Activated T-cell treated with anti-CD3 and anti-CD28 coated beads, Interleukin-2, amount 50 U/mL, for 72 hours (primary cell): ENCODE results near the gene TPP2. TPM values are rescaled to one million over a fixed set of nuclear protein-coding genes. Genes with fewer than 3 reads are reported as not detected.

Experiments used
- ATAC-seq, 2 donors: fragments of 150-1000 bp; cut with Tn5 transposase; replicated peaks in 1 of 2; 2 replicates each; pipeline ENCODE4 v1.10.0; 2021; ENCODE audit warnings: moderate library complexity in 2 of 2, mild to moderate bottlenecking in 1 of 2
- DNase-seq, 2 donors: peaks; one replicate each; pipeline ENCODE4 v3.0.0; 2021 to 2022; ENCODE audit warnings: mixed read lengths in 1 of 2
- H3K27ac Mint-ChIP-seq: one replicate; pipeline ENCODE4 v1.8.0; 2022; ENCODE audit warnings: mild to moderate bottlenecking, moderate library complexity, mixed read lengths
- H3K27me3 Mint-ChIP-seq: one replicate; pipeline ENCODE4 v1.8.0; 2022; ENCODE audit warnings: low read depth, mixed read lengths
- H3K36me3 Mint-ChIP-seq, 2 donors: one replicate each; pipeline ENCODE4 v1.8.0; 2022; ENCODE audit warnings: mixed read lengths in 2 of 2, mild to moderate bottlenecking in 1 of 2; ENCODE audit not compliant: insufficient read depth in 2 of 2
- H3K4me1 Mint-ChIP-seq: one replicate; pipeline ENCODE4 v1.8.0; 2022; ENCODE audit warnings: low read depth, mixed read lengths
- H3K4me3 Mint-ChIP-seq, 2 donors: one replicate each; pipeline ENCODE4 v1.8.0; 2022; ENCODE audit warnings: mild to moderate bottlenecking in 2 of 2, mixed read lengths in 2 of 2, moderate library complexity in 2 of 2
- H3K9me3 Mint-ChIP-seq, 2 donors: one replicate each; pipeline ENCODE4 v1.8.0; 2022; ENCODE audit warnings: mixed read lengths in 2 of 2
- total RNA-seq, 2 donors: library from RNA; stranded (reverse); gene quantifications; one replicate each; pipeline ENCODE4 v1.2.3, GENCODE V29; 2022

TPP2 gene
- total RNA-seq, 2 donors from 2014 or later, result 55.3 to 67.6 TPM

- DNase-seq (no peak), ATAC-seq (no peak)
- H3K27me3 Mint-ChIP-seq, result peaks cover 35% of the 10 kb centered on the region
- H3K4me3 Mint-ChIP-seq, result no peak overlapping the region
- H3K36me3 Mint-ChIP-seq, result peaks cover 0 to 1% of the 10 kb centered on the region in 2 donors
- H3K9me3 Mint-ChIP-seq, result no peaks in the 10 kb centered on the region
- no peaks in the 10 kb centered on the region for H3K4me1 Mint-ChIP-seq
- no peak overlapping the region for H3K27ac Mint-ChIP-seq
Measured at GRCh38 chr13:102693250-102693649, 96.5 kb downstream of the TPP2 start.

- Mint-ChIP-seq H3K4me1 (no peaks in the 10 kb centered on the region), H3K27ac (no peak overlapping the region), H3K36me3 (peaks cover 1 to 2% of the 10 kb centered on the region in 2 donors), H3K4me3 (no peak overlapping the region), H3K9me3 (peaks cover 2 to 3% of the 10 kb centered on the region in 2 donors), H3K27me3 (peaks cover 40% of the 10 kb centered on the region)
- DNase-seq (no peak), ATAC-seq (no peak)
Measured at GRCh38 chr13:102693776-102694175, 97.0 kb downstream of the TPP2 start.

GRCh38 chr13:102694937-102695336 is 98.2 kb downstream of the TPP2 start, which contains the start of gene METTL21C:
METTL21C (minus strand) TSS chr13:102695044; CDS start chr13:102694498, 546 bp downstream.
- peaks cover 2% of the 10 kb centered on the region in 2 donors for H3K36me3 Mint-ChIP-seq
- DNase-seq (no peak), ATAC-seq (no peak)
- H3K27ac Mint-ChIP-seq, result no peak within 1 kb of the TSS
- no peaks in the 10 kb centered on the region for H3K4me1 Mint-ChIP-seq
- H3K27me3 Mint-ChIP-seq, result peaks cover 46% of the 10 kb centered on the region
- H3K4me3 Mint-ChIP-seq, result no peak within 1 kb of the TSS
- peaks cover 2 to 3% of the 10 kb centered on the region in 2 donors for H3K9me3 Mint-ChIP-seq

- H3K27ac Mint-ChIP-seq, result no peak overlapping the region
- DNase-seq (no peak), ATAC-seq (no peak)
- peaks cover 2 to 3% of the 10 kb centered on the region in 2 donors for H3K9me3 Mint-ChIP-seq
- no peak overlapping the region for H3K4me3 Mint-ChIP-seq
- peaks cover 46% of the 10 kb centered on the region for H3K27me3 Mint-ChIP-seq
- no peaks in the 10 kb centered on the region for H3K4me1 Mint-ChIP-seq
- H3K36me3 Mint-ChIP-seq, result peaks cover 2% of the 10 kb centered on the region in 2 donors
Measured at GRCh38 chr13:102696465-102696864, 99.7 kb downstream of the TPP2 start.

- ATAC-seq, result no peak
- Mint-ChIP-seq H3K27me3 (peaks cover 38% of the 10 kb centered on the region), H3K4me1 (no peaks in the 10 kb centered on the region), H3K36me3 (peaks cover 1 to 2% of the 10 kb centered on the region in 2 donors), H3K27ac (no peak overlapping the region), H3K9me3 (peaks cover 2 to 3% of the 10 kb centered on the region in 2 donors), H3K4me3 (no peak overlapping the region)
- no peak for DNase-seq
Measured at GRCh38 chr13:102697264-102697663, 100.5 kb downstream of the TPP2 start.

- no peak for DNase-seq
- Mint-ChIP-seq H3K27me3 (peaks cover 31% of the 10 kb centered on the region), H3K27ac (no peak overlapping the region), H3K36me3 (peaks cover 1 to 2% of the 10 kb centered on the region in 2 donors), H3K4me1 (no peaks in the 10 kb centered on the region), H3K9me3 (peaks cover 2 to 3% of the 10 kb centered on the region in 2 donors), H3K4me3 (no peak overlapping the region)
- ATAC-seq, result no peak
Measured at GRCh38 chr13:102697929-102698648, 101.3 kb downstream of the TPP2 start.

- no peak for ATAC-seq
- Mint-ChIP-seq H3K36me3 (peaks cover 1 to 2% of the 10 kb centered on the region in 2 donors), H3K4me1 (no peaks in the 10 kb centered on the region), H3K4me3 (no peak overlapping the region), H3K27ac (no peak overlapping the region), H3K9me3 (peaks cover 2 to 3% of the 10 kb centered on the region in 2 donors), H3K27me3 (peaks cover 31% of the 10 kb centered on the region)
- DNase-seq, result no peak
Measured at GRCh38 chr13:102698649-102698980, 101.8 kb downstream of the TPP2 start.

- H3K4me3 Mint-ChIP-seq, result no peak overlapping the region
- ATAC-seq, result no peak
- H3K27ac Mint-ChIP-seq, result no peak overlapping the region
- DNase-seq, result no peak
- H3K27me3 Mint-ChIP-seq, result peaks cover 38% of the 10 kb centered on the region
- H3K9me3 Mint-ChIP-seq, result peaks cover 2 to 3% of the 10 kb centered on the region in 2 donors
- no peaks in the 10 kb centered on the region for H3K4me1 Mint-ChIP-seq
- peaks cover 1 to 2% of the 10 kb centered on the region in 2 donors for H3K36me3 Mint-ChIP-seq
Measured at GRCh38 chr13:102699504-102699903, 102.7 kb downstream of the TPP2 start.

- no peak overlapping the region for H3K4me3 Mint-ChIP-seq
- no peaks in the 10 kb centered on the region for H3K4me1 Mint-ChIP-seq
- DNase-seq (no peak), ATAC-seq (no peak)
- H3K9me3 Mint-ChIP-seq, result peaks cover 2 to 3% of the 10 kb centered on the region in 2 donors
- H3K27me3 Mint-ChIP-seq, result peaks cover 30% of the 10 kb centered on the region
- no peak overlapping the region for H3K27ac Mint-ChIP-seq
- peaks cover 1 to 2% of the 10 kb centered on the region in 2 donors for H3K36me3 Mint-ChIP-seq
Measured at GRCh38 chr13:102700088-102701031, 103.6 kb downstream of the TPP2 start.

GRCh38 chr13:102701331-102701730 is 104.5 kb downstream of the TPP2 start:
- Mint-ChIP-seq H3K27me3 (peaks cover 26% of the 10 kb centered on the region), H3K4me3 (no peak overlapping the region), H3K4me1 (no peaks in the 10 kb centered on the region), H3K27ac (no peak overlapping the region), H3K9me3 (peaks cover 2 to 3% of the 10 kb centered on the region in 2 donors), H3K36me3 (peaks cover 1 to 2% of the 10 kb centered on the region in 2 donors)
- no peak for DNase-seq
- no peak for ATAC-seq

GRCh38 chr13:102702965-102703725 is 106.4 kb downstream of the TPP2 start:
- Mint-ChIP-seq H3K27me3 (peaks cover 38% of the 10 kb centered on the region), H3K27ac (no peak overlapping the region), H3K4me1 (no peaks in the 10 kb centered on the region), H3K36me3 (peaks cover 1 to 2% of the 10 kb centered on the region in 2 donors), H3K4me3 (no peak overlapping the region), H3K9me3 (peaks cover 2 to 3% of the 10 kb centered on the region in 2 donors)
- DNase-seq (no peak), ATAC-seq (no peak)

GRCh38 chr13:102703726-102704035 is 106.9 kb downstream of the TPP2 start:
- ATAC-seq (no peak), DNase-seq (no peak)
- no peak overlapping the region for H3K27ac Mint-ChIP-seq

More at GRCh38 chr13:102703726-102704035, 106.9 kb downstream of the TPP2 start:
- H3K36me3 Mint-ChIP-seq, result peaks cover 0 to 1% of the 10 kb centered on the region in 2 donors
- H3K27me3 Mint-ChIP-seq, result peaks cover 33% of the 10 kb centered on the region
- no peaks in the 10 kb centered on the region for H3K9me3 Mint-ChIP-seq
- H3K4me3 Mint-ChIP-seq, result no peak overlapping the region
- no peaks in the 10 kb centered on the region for H3K4me1 Mint-ChIP-seq
